ENCODE measurements around the gene CD6. TPM values are rescaled to one million over a fixed set of nuclear protein-coding genes. Genes with fewer than 3 reads are reported as not detected.

The CD6 gene
- total RNA-seq, 2 donors from 2014 or later: 0.67 to 1.9 TPM

- no peak for ATAC-seq
- intact Hi-C loops (cut with DNase I, micrococcal nuclease): no loop called here
- DNase-seq: no peak
Observed at GRCh38 chr11:60934790-60935605, 36.5 kb upstream of the CD6 start.

- no peak for DNase-seq
- intact Hi-C loops (cut with DNase I, micrococcal nuclease): no loop called here
Observed at GRCh38 chr11:60935676-60936442, 35.6 kb upstream of the CD6 start.

GRCh38 chr11:60936467-60937143, 34.9 kb upstream of the CD6 start:
- no peak for ATAC-seq
- intact Hi-C loops (cut with DNase I, micrococcal nuclease): no loop called here
- no peak for DNase-seq

More at GRCh38 chr11:60935676-60936442, 35.6 kb upstream of the CD6 start:
- no peak for ATAC-seq

GRCh38 chr11:60937144-60937527, 34.3 kb upstream of the CD6 start:
- ATAC-seq: no peak
- intact Hi-C loops (cut with DNase I, micrococcal nuclease): no loop called here
- no peak for DNase-seq

- DNase-seq (no peak), ATAC-seq (no peak)
- intact Hi-C loops (cut with DNase I, micrococcal nuclease): no loop called here
Observed at GRCh38 chr11:60937811-60938210, 33.7 kb upstream of the CD6 start.

DNA sequence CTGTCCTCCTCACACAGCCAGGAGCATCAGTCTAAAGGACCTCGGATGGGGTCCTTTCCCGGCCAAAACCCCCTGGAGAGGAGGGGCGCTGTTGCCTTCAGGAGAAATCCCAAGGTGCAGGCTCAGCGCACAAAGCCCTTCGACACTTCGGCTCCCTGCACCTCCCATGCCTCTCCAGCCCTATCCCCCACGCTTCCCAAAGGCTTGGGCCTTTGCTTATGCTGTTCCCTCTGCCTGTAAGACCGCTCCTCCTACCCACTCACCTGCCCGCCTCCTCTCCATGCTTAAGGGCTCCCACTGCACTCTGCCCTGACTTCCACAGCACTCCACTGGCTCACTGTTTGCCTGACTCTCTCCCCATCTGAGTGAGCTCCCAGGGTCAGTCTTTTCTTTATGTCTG, 33.0 kb upstream of the CD6 start:
- ATAC-seq: no peak
- DNase-seq: no peak
- intact Hi-C loops (cut with DNase I, micrococcal nuclease): no loop called here

DNA sequence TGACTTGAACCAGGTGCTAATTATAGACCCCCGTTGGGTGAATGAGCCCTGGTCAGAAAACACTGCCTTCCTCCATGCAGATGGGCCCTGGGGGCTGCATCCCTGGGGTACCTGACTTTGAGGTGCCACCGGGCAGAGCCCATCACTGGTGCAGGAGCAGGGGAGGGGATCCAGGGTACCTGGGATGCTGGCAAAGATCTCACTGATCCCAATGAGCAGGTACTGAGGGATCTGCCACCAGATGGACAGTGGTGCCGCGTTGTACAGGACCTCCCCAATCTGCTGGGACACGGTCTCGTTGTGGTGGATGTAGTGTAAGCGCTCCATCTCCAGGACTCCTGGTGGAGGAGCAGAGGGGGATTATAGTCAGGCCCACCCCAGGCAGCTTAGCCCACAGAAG, 32.2 kb upstream of the CD6 start:
- intact Hi-C loops (cut with DNase I, micrococcal nuclease): no loop called here
- DNase-seq (no peak), ATAC-seq (no peak)

DNA sequence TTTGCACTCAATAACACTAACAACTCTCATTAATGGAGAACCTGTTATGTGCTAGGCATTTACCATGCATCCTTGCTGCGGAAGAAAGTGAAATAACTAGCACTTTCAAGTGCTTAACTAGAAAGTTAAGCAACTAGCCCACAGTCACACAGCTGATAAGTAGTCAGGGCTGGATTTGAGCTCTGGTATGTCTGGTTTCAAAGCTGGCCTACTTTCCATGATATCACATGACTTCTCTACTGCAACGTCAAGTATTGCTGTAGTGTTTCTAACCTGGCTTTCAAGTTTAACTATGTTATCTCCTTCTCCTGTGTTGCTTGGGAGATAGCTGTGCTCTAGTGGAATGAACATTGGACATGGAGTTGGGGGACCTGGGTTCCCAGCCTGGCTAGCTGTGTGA, 31.6 kb upstream of the CD6 start:
- ATAC-seq (no peak), DNase-seq (no peak)
- intact Hi-C loops (cut with DNase I, micrococcal nuclease): no loop called here

DNA sequence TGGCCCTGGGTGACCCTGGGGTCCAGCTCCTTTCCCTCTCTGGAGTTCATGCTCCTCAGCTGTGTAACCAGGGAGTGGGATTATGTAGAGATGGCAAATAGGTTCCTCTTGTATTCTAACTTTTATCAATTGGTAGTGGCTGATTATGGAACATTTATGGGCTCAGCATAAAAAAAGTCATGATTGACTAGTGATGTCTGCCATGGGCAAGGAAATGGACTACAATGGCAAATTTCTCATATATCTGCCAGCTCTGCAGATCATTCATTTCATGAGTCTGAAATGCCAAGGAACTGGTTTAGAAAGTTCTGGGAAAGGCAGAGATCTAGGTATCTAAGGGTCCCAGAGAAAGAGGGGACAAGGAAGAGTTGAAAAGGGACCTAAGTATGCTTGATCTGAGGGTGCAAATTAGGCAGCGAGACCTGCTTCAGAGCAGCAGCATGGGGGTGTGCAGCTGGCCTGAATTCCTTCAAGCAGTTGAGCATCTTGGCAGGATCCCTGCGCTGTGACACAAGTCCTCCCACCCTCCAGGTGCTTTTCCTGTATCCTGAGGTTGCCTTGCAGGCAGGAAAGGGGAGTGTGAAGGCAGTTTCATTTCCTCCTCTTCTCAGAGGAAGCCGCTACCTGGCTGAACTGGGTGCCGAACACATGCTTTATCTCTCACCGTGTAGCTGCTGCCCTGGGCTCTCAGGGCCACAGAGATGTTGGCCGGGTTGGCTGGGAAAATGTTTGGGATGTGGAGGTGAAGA, 29.9 kb upstream of the CD6 start:
- ATAC-seq (no peak), DNase-seq (no peak)
- intact Hi-C loops (cut with DNase I, micrococcal nuclease): no loop called here

DNA sequence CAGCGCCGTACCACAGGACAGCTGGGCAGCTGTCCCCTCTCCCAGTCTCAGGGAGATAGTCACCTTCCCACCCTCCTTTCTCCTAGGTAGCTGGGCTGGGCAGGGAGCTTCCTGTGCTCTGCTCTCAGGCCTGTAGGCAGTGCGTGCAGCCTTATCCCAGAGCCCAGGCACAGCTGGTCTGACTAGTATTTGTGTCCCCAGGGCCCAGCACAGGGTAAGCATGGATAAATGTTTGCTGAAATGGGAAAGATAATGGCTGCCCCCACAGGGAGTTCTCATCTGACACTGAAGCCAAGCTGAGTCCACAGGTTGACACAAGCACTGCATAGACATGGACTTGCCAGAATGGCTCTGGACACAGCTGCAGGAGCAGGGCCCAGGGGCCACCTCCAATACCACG, 29.3 kb upstream of the CD6 start:
- intact Hi-C loops (cut with DNase I, micrococcal nuclease): no loop called here
- DNase-seq: no peak
- no peak for ATAC-seq

GRCh38 chr11:60942970-60943565, 28.4 kb upstream of the CD6 start:
- ATAC-seq (peak; percentile 88), DNase-seq (peak; percentile 52 to 61)
- intact Hi-C loops (cut with DNase I, micrococcal nuclease): no loop called here

- no peak for DNase-seq
- no peak for ATAC-seq
- intact Hi-C loops (cut with DNase I, micrococcal nuclease): no loop called here
Observed at GRCh38 chr11:60944490-60945294, 26.8 kb upstream of the CD6 start.

- intact Hi-C loops (cut with DNase I, micrococcal nuclease): no loop called here
- no peak for DNase-seq
- no peak for ATAC-seq
Observed at GRCh38 chr11:60945295-60945667, 26.2 kb upstream of the CD6 start.

- no peak for ATAC-seq
- DNase-seq: no peak
- intact Hi-C loops (cut with DNase I, micrococcal nuclease): no loop called here
Observed at GRCh38 chr11:60946601-60947264, 24.7 kb upstream of the CD6 start.

GRCh38 chr11:60947700-60948099, 23.8 kb upstream of the CD6 start:
- ATAC-seq (no peak), DNase-seq (no peak)
- intact Hi-C loops (cut with DNase I, micrococcal nuclease): no loop called here

DNA sequence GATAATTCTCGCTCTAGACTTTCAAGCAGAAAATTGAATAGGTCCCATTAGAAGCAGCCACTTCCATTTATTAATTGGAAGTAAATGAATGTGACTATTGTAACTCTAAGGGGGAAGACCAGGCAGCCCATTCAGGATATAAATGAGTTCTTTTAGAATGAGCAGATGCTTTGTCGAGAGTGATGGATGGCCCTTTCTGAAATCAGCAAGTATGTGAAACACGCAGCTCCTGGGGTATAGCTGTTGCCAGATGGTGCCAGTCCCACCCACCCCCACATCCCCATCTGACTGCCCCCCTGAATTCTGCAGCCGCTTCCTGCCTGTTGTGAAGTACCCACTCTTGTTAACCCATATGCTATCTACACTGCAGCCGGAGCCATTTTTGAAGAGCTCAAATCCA, 23.2 kb upstream of the CD6 start:
- intact Hi-C loops (cut with DNase I, micrococcal nuclease): no loop called here
- no peak for ATAC-seq
- no peak for DNase-seq

GRCh38 chr11:60950024-60950423, 21.5 kb upstream of the CD6 start:
- DNase-seq (no peak), ATAC-seq (no peak)
- intact Hi-C loops (cut with DNase I, micrococcal nuclease): no loop called here

Data from left colon (tissue), 2 donors.